ENCODE measurements around the gene IMPA2.

GRCh38 chr18:12028674-12029073 is 47.4 kb downstream of the IMPA2 start:
- TF ChIP-seq, protein P1, sequence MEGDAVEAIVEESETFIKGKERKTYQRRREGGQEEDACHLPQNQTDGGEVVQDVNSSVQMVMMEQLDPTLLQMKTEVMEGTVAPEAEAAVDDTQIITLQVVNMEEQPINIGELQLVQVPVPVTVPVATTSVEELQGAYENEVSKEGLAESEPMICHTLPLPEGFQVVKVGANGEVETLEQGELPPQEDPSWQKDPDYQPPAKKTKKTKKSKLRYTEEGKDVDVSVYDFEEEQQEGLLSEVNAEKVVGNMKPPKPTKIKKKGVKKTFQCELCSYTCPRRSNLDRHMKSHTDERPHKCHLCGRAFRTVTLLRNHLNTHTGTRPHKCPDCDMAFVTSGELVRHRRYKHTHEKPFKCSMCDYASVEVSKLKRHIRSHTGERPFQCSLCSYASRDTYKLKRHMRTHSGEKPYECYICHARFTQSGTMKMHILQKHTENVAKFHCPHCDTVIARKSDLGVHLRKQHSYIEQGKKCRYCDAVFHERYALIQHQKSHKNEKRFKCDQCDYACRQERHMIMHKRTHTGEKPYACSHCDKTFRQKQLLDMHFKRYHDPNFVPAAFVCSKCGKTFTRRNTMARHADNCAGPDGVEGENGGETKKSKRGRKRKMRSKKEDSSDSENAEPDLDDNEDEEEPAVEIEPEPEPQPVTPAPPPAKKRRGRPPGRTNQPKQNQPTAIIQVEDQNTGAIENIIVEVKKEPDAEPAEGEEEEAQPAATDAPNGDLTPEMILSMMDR (IDR thresholded peaks at IDR 0.05) = no peak
- no peak for TF ChIP-seq POLR2A (IDR thresholded peaks at IDR 0.05)

All from gastroesophageal sphincter (tissue), 3 donors.